Suprapubic skin (tissue), 4 donors: ENCODE data around the gene JAZF1. TPM values are rescaled to one million over a fixed set of nuclear protein-coding genes. Genes with fewer than 3 reads are reported as not detected.

ENCODE experiments used
- DNase-seq, 2 donors: peaks; one replicate each; pipeline ENCODE4 v3.0.0-alpha.2; 2019; ENCODE audit warnings: low spot score in 2 of 2
- H3K27ac ChIP-seq: fragments of 200-600 bp; sonication (generic); one replicate; pipeline ENCODE4 v1.5.1; 2019
- H3K27me3 ChIP-seq: fragments of 200-600 bp; sonication (generic); one replicate; pipeline ENCODE4 v1.5.1; 2019
- H3K36me3 ChIP-seq: fragments of 200-600 bp; sonication (generic); one replicate; pipeline ENCODE4 v1.5.1; 2019
- H3K4me1 ChIP-seq: fragments of 200-600 bp; sonication (generic); one replicate; pipeline ENCODE4 v1.5.1; 2019
- H3K4me3 ChIP-seq: fragments of 200-600 bp; sonication (generic); one replicate; pipeline ENCODE4 v1.5.1; 2019; ENCODE audit warnings: mild to moderate bottlenecking
- H3K9me3 ChIP-seq: fragments of 200-600 bp; sonication (generic); one replicate; pipeline ENCODE4 v1.5.1; 2019
- EP300 ChIP-seq: sonication (generic); formaldehyde crosslinking; IDR thresholded peaks from one replicate; pipeline ENCODE4 v1.6.1; 2017; ENCODE audit warnings: antibody characterized with exemption
- POLR2A ChIP-seq, 2 donors: fragments of 450-650 bp; IDR thresholded peaks; one replicate each; pipeline ENCODE4 v1.6.1; 2017; ENCODE audit warnings: antibody characterized with exemption in 2 of 2, mild to moderate bottlenecking in 2 of 2, moderate library complexity in 2 of 2
- POLR2AphosphoS5 ChIP-seq, 3 donors: sonication (generic); formaldehyde crosslinking; IDR thresholded peaks; one replicate each; pipeline ENCODE4 v1.6.1; 2017; ENCODE audit warnings: antibody characterized with exemption in 3 of 3
- WGBS: methylation state at CpG from one replicate; pipeline ENCODE4 v1.1.5; 2018; 5-methylcytosine and 5-hydroxymethylcytosine counted together
- total RNA-seq, 4 donors: library from RNA; depleted of rRNA; stranded (reverse); fragments of >200 nt; gene quantifications; one replicate each; pipeline ENCODE4 v1.1.0, GENCODE V29; 2016
- TF ChIP-seq, protein P1 (sequence below), 2 donors: fragments of 200-600 bp in 1 of 2; fragments of 450-650 bp in 1 of 2; sonication (generic) in 1 of 2; IDR thresholded peaks; one replicate each; pipeline ENCODE4 v1.5.1; 2016 to 2019; ENCODE audit warnings: antibody characterized with exemption in 2 of 2, mild to moderate bottlenecking in 1 of 2, moderate library complexity in 1 of 2

Gene JAZF1
- total RNA-seq, 4 donors from 2014 or later: 5.0 to 8.4 (median 7.4) TPM

DNA sequence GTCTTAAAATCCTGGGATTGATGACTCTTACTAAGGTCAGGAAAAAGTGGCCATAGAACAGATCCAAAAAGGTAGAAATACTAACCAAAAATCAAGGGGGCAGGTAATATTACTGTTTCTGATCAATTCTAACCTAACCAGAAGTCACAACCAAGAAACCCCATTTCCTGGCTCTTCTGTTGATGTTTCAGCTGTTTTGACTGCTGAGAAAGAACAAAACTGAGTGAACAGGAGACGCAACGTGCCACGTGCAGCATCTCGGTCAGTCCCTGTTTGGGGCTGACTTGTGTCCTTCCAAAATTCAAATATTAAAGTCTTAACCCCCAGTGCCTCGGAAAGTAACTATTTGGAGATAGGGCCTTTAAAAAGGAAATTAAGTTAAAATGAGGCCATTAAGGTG is 56.8 kb downstream of the JAZF1 start:
- Histone ChIP-seq H3K4me1 (peaks cover 3% of the 10 kb centered on the region), H3K27ac (no peak overlapping the region), H3K9me3 (no peaks in the 10 kb centered on the region), H3K36me3 (no peaks in the 10 kb centered on the region), H3K27me3 (no peaks in the 10 kb centered on the region), H3K4me3 (no peak overlapping the region)
- 95% methylated on average over 5 of the region's 5 CpGs for WGBS
- TF ChIP-seq EP300 (no peak), POLR2A (IDR thresholded peaks at IDR 0.05) (no peak), POLR2AphosphoS5 (IDR thresholded peaks at IDR 0.05) (no peak)
- TF ChIP-seq, protein P1, sequence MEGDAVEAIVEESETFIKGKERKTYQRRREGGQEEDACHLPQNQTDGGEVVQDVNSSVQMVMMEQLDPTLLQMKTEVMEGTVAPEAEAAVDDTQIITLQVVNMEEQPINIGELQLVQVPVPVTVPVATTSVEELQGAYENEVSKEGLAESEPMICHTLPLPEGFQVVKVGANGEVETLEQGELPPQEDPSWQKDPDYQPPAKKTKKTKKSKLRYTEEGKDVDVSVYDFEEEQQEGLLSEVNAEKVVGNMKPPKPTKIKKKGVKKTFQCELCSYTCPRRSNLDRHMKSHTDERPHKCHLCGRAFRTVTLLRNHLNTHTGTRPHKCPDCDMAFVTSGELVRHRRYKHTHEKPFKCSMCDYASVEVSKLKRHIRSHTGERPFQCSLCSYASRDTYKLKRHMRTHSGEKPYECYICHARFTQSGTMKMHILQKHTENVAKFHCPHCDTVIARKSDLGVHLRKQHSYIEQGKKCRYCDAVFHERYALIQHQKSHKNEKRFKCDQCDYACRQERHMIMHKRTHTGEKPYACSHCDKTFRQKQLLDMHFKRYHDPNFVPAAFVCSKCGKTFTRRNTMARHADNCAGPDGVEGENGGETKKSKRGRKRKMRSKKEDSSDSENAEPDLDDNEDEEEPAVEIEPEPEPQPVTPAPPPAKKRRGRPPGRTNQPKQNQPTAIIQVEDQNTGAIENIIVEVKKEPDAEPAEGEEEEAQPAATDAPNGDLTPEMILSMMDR (IDR thresholded peaks at IDR 0.05): no peak
- no peak for DNase-seq

- peaks cover under 1% of the 10 kb centered on the region for H3K4me1 ChIP-seq
- WGBS: 92% methylated on average over 5 of the region's 5 CpGs
Measured at GRCh38 chr7:28121496-28121895, 59.1 kb downstream of the JAZF1 start.

DNA sequence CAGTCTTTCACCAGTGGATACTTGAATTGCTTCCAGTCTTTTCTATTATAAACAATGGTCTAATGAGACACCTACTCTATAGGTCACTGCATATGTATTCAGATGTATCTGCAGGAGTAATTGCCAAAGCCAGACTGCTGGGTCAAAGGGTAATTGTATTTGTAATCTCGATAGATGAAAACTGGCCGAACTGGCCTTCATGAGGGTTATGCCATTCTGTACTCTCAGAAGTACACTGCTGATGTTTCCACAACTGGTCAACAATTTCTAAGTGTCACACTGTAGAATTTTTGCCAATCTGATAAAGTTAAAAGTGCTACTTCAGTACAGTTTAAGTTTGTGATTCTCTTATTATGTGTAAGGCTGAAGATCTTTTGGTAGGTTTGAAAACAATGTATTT is 64.6 kb downstream of the JAZF1 start:
- H3K4me1 ChIP-seq: peaks cover 17% of the 10 kb centered on the region
- DNase-seq: no peak
- no peaks in the 10 kb centered on the region for H3K9me3 ChIP-seq
- no peaks in the 10 kb centered on the region for H3K36me3 ChIP-seq
- no peaks in the 10 kb centered on the region for H3K27me3 ChIP-seq
- TF ChIP-seq EP300: no peak
- TF ChIP-seq, protein P1 (IDR thresholded peaks at IDR 0.05): no peak
- TF ChIP-seq POLR2AphosphoS5 (IDR thresholded peaks at IDR 0.05): no peak
- H3K4me3 ChIP-seq: no peak overlapping the region
- no peak overlapping the region for H3K27ac ChIP-seq
- WGBS: 96% methylated on average over 2 of the region's 2 CpGs

More at GRCh38 chr7:28121496-28121895, 59.1 kb downstream of the JAZF1 start:
- Histone ChIP-seq H3K27me3 (no peaks in the 10 kb centered on the region), H3K36me3 (no peaks in the 10 kb centered on the region), H3K9me3 (no peaks in the 10 kb centered on the region), H3K27ac (no peak overlapping the region), H3K4me3 (no peak overlapping the region)
- TF ChIP-seq POLR2A (IDR thresholded peaks at IDR 0.05) (no peak), EP300 (no peak), POLR2AphosphoS5 (IDR thresholded peaks at IDR 0.05) (no peak)
- TF ChIP-seq, protein P1 (IDR thresholded peaks at IDR 0.05): no peak
- DNase-seq: no peak

DNA sequence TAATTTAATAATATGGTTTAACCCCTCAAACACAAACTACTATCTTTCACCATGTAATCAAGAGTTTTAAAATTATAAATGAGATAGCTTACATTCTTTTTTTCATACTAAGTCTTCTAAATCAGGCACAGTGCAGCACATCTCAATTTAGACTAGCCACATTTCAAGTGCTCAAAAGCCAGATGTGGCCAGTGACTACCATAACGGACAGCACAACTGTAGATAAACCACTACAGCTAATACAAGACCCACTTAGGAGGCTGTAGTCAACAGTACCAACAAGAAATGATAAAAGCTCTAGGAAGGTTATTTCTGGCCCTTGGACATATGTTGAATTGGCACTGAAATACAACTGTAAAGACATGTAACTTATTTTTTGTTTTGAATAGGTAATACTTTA is 65.3 kb downstream of the JAZF1 start:
- whole genome bisulfite sequencing: 83% methylated on average over 1 of the region's 1 CpG

GRCh38 chr7:28114056-28114455 is 66.5 kb downstream of the JAZF1 start:
- DNase-seq: no peak
- no peak overlapping the region for H3K4me3 ChIP-seq
- 73% methylated on average over 4 of the region's 4 CpGs for WGBS
- H3K9me3 ChIP-seq: no peaks in the 10 kb centered on the region
- no peak overlapping the region for H3K27ac ChIP-seq
- no peak for TF ChIP-seq POLR2A (IDR thresholded peaks at IDR 0.05)
- no peak for TF ChIP-seq EP300
- TF ChIP-seq, protein P1 (IDR thresholded peaks at IDR 0.05): no peak
- TF ChIP-seq POLR2AphosphoS5 (IDR thresholded peaks at IDR 0.05): no peak
- peaks cover 17% of the 10 kb centered on the region for H3K4me1 ChIP-seq
- no peaks in the 10 kb centered on the region for H3K27me3 ChIP-seq
- H3K36me3 ChIP-seq: no peaks in the 10 kb centered on the region

More for the DNA sequence above, 65.3 kb downstream of the JAZF1 start:
- DNase-seq: no peak
- Histone ChIP-seq H3K4me3 (no peak overlapping the region), H3K4me1 (peaks cover 17% of the 10 kb centered on the region), H3K9me3 (no peaks in the 10 kb centered on the region), H3K27me3 (no peaks in the 10 kb centered on the region), H3K27ac (no peak overlapping the region), H3K36me3 (no peaks in the 10 kb centered on the region)
- TF ChIP-seq POLR2AphosphoS5 (IDR thresholded peaks at IDR 0.05) (no peak), POLR2A (IDR thresholded peaks at IDR 0.05) (no peak), EP300 (no peak)
- TF ChIP-seq, protein P1 (IDR thresholded peaks at IDR 0.05): no peak
